Gastrocnemius medialis (tissue), 4 donors: ENCODE data around the gene ZNF672. TPM values are rescaled to one million over a fixed set of nuclear protein-coding genes. Genes with fewer than 3 reads are reported as not detected.

Experiments used
- ATAC-seq, 2 donors: fragments of 150-250 bp; one replicate each; pipeline ENCODE4 v1.9.1; 2016
- DNase-seq, 2 donors: peaks; one replicate each; pipeline ENCODE4 v3.0.0-alpha.2; 2019
- H3K27ac ChIP-seq, 4 donors: fragments of 200-600 bp; sonication (generic); 1 replicate in 1 of 4; 2 replicates in 3 of 4; pipeline ENCODE4 v1.5.1; 2016 to 2018; ENCODE audit warnings: mild to moderate bottlenecking in 2 of 4, moderate library complexity in 1 of 4
- H3K27me3 ChIP-seq, 3 donors: fragments of 200-600 bp; sonication (generic) in 2 of 3; 1 replicate in 1 of 3; 2 replicates in 2 of 3; pipeline versions ENCODE4 v1.5.1 to v1.6.0; 2016 to 2019; ENCODE audit warnings: mild to moderate bottlenecking in 1 of 3, moderate library complexity in 1 of 3
- H3K36me3 ChIP-seq, 2 donors: fragments of 200-600 bp; sonication (generic) in 1 of 2; one replicate each; pipeline ENCODE4 v1.5.1; 2017 to 2018
- H3K4me1 ChIP-seq, 2 donors: fragments of 200-600 bp; sonication (generic) in 1 of 2; one replicate each; pipeline ENCODE4 v1.5.1; 2016 to 2017; ENCODE audit warnings: mild to moderate bottlenecking in 2 of 2
- H3K4me3 ChIP-seq, 4 donors: fragments of 200-600 bp; sonication (generic) in 3 of 4; 1 replicate in 1 of 4; 2 replicates in 3 of 4; pipeline ENCODE4 v1.5.1; 2016 to 2019; ENCODE audit warnings: mild to moderate bottlenecking in 2 of 4
- H3K9me3 ChIP-seq, 3 donors: fragments of 200-600 bp; sonication (generic) in 2 of 3; 1 replicate in 1 of 3; 2 replicates in 2 of 3; pipeline ENCODE4 v1.5.1; 2016 to 2019
- CTCF ChIP-seq, 5 experiments: fragments of 450-650 bp in 3 of 5; fragments of 200-600 bp in 2 of 5; sonication (generic) in 2 of 5; IDR thresholded peaks in 4 of 5; conservative IDR thresholded peaks in 1 of 5; 1 replicate in 4 of 5; 2 replicates in 1 of 5; pipeline ENCODE4 v1.5.1; 2016 to 2019; ENCODE audit warnings: antibody characterized with exemption in 5 of 5, mild to moderate bottlenecking in 3 of 5, moderate library complexity in 3 of 5
- POLR2A ChIP-seq, 2 donors: fragments of 450-650 bp; IDR thresholded peaks; one replicate each; pipeline ENCODE4 v1.6.1; 2017; ENCODE audit warnings: antibody characterized with exemption in 2 of 2, mild to moderate bottlenecking in 2 of 2, moderate library complexity in 2 of 2
- in situ Hi-C, 4 donors: fragments of 200-750 bp; cut with MboI; loops; one replicate each; pipeline versions ENCODE4 v1.15.0 to v1.8.0; 2017; ENCODE audit warnings: low sequenced_read_pairs in 4 of 4
- intact Hi-C: fragments of 100-400 bp; cut with DNase I; formaldehyde crosslinking; loops from one replicate; pipeline ENCODE4 v1.15.1; 2023; ENCODE audit warnings: low total_unique reads
- total RNA-seq, 4 donors: library from RNA; depleted of rRNA; stranded (reverse); fragments of >200 nt; gene quantifications; one replicate each; pipeline versions ENCODE4 v1.1.0 to v1.2.3, GENCODE V29; 2016

ZNF672 gene
- total RNA-seq, 4 donors from 2014 or later: 41.9 to 81.0 (median 59.0) TPM

GRCh38 chr1:248824301-248824700, 13.7 kb upstream of the ZNF672 start:
- Histone ChIP-seq H3K27me3 (no peaks in the 10 kb centered on the region), H3K4me1 (peaks cover 51 to 58% of the 10 kb centered on the region in 2 donors), H3K9me3 (no peaks in the 10 kb centered on the region), H3K27ac (peak overlapping the region in 3 of 4 donors; percentile 95 to 100 (median 99)), H3K36me3 (peaks cover 0 to 4% of the 10 kb centered on the region in 2 donors), H3K4me3 (peak overlapping the region; percentile 75 to 97 (median 94))
- in situ Hi-C loops: no loop called here
- DNase-seq: no peak
- no peak for ATAC-seq
- TF ChIP-seq CTCF (IDR thresholded peaks at IDR 0.05 in 4 of 5, conservative IDR thresholded peaks at IDR 0.05 in 1 of 5) (no peak), POLR2A (IDR thresholded peaks at IDR 0.05) (no peak)
- intact Hi-C loops: no loop called here

- peak overlapping the region; percentile 75 to 97 (median 94) for H3K4me3 ChIP-seq
- peak overlapping the region; percentile 95 to 100 (median 98) for H3K27ac ChIP-seq
- H3K27me3 ChIP-seq: no peaks in the 10 kb centered on the region
- H3K36me3 ChIP-seq: peaks cover 0 to 4% of the 10 kb centered on the region in 2 donors
- no peak for TF ChIP-seq CTCF (IDR thresholded peaks at IDR 0.05 in 4 of 5, conservative IDR thresholded peaks at IDR 0.05 in 1 of 5)
- no peak for TF ChIP-seq POLR2A (IDR thresholded peaks at IDR 0.05)
- in situ Hi-C loops: no loop called here
- DNase-seq: no peak
- no peak for ATAC-seq
- intact Hi-C loops: no loop called here
- H3K4me1 ChIP-seq: peaks cover 51 to 58% of the 10 kb centered on the region in 2 donors
- H3K9me3 ChIP-seq: no peaks in the 10 kb centered on the region
These were observed 13.3 kb upstream of the ZNF672 start for GRCh38 chr1:248824701-248825100.

- Histone ChIP-seq H3K36me3 (peaks cover 0 to 4% of the 10 kb centered on the region in 2 donors), H3K4me1 (peaks cover 51 to 58% of the 10 kb centered on the region in 2 donors), H3K4me3 (peak overlapping the region; percentile 75 to 97 (median 94)), H3K27me3 (no peaks in the 10 kb centered on the region), H3K27ac (peak overlapping the region; percentile 95 to 100 (median 98)), H3K9me3 (no peaks in the 10 kb centered on the region)
- TF ChIP-seq POLR2A (IDR thresholded peaks at IDR 0.05): no peak
- no peak for TF ChIP-seq CTCF (IDR thresholded peaks at IDR 0.05 in 4 of 5, conservative IDR thresholded peaks at IDR 0.05 in 1 of 5)
- intact Hi-C loops: no loop called here
- no peak for ATAC-seq
- DNase-seq: no peak
- in situ Hi-C loops: no loop called here
These were observed 12.9 kb upstream of the ZNF672 start for GRCh38 chr1:248825136-248825535.

GRCh38 chr1:248825573-248825908, 12.5 kb upstream of the ZNF672 start:
- in situ Hi-C loops (no loop called here), intact Hi-C loops (no loop called here)
- Histone ChIP-seq H3K27me3 (no peaks in the 10 kb centered on the region), H3K4me1 (peaks cover 51 to 58% of the 10 kb centered on the region in 2 donors), H3K4me3 (peak overlapping the region; percentile 75 to 97 (median 94)), H3K36me3 (peaks cover 0 to 4% of the 10 kb centered on the region in 2 donors), H3K9me3 (no peaks in the 10 kb centered on the region), H3K27ac (peak overlapping the region; percentile 95 to 100 (median 98))
- DNase-seq (peak in 1 of 2 donors; percentile 35), ATAC-seq (peak; percentile 8 to 11)
- TF ChIP-seq POLR2A (IDR thresholded peaks at IDR 0.05): peak in 1 of 2 donors; percentile 31
- TF ChIP-seq CTCF (IDR thresholded peaks at IDR 0.05 in 4 of 5, conservative IDR thresholded peaks at IDR 0.05 in 1 of 5): no peak
